Glutamatergic neuron (in vitro differentiated cells): ENCODE measurements around the gene RXFP2. TPM values are rescaled to one million over a fixed set of nuclear protein-coding genes. Genes with fewer than 3 reads are reported as not detected.

Experiments
- DNase-seq: peaks from one replicate; pipeline ENCODE4 v3.0.0; 2022
- H3K27ac Mint-ChIP-seq: one replicate; pipeline ENCODE4 v1.8.0; 2020; ENCODE audit warnings: mild to moderate bottlenecking, mixed read lengths, inconsistent platforms; ENCODE audit not compliant: unreplicated experiment
- H3K27me3 Mint-ChIP-seq: one replicate; pipeline ENCODE4 v1.8.0; 2020; ENCODE audit warnings: mild to moderate bottlenecking, moderate library complexity, mixed read lengths, inconsistent platforms; ENCODE audit not compliant: unreplicated experiment
- H3K36me3 Mint-ChIP-seq: one replicate; pipeline ENCODE4 v1.8.0; 2020; ENCODE audit warnings: mild to moderate bottlenecking, mixed read lengths, inconsistent platforms; ENCODE audit not compliant: unreplicated experiment
- H3K4me1 Mint-ChIP-seq: one replicate; pipeline ENCODE4 v1.8.0; 2020; ENCODE audit warnings: mild to moderate bottlenecking, low read depth, mixed read lengths, inconsistent platforms; ENCODE audit not compliant: unreplicated experiment
- H3K4me3 Mint-ChIP-seq: one replicate; pipeline ENCODE4 v1.8.0; 2020; ENCODE audit warnings: mild to moderate bottlenecking, mixed read lengths, inconsistent platforms; ENCODE audit not compliant: unreplicated experiment
- H3K9me3 Mint-ChIP-seq: one replicate; pipeline ENCODE4 v1.8.0; 2020; ENCODE audit warnings: mild to moderate bottlenecking, moderate library complexity, mixed read lengths, inconsistent platforms; ENCODE audit not compliant: unreplicated experiment
- CTCF ChIP-seq: fragments of 200-600 bp; sonication (generic); IDR thresholded peaks from one replicate; pipeline ENCODE4 v1.5.0; 2021; ENCODE audit not compliant: partially characterized antibody, unreplicated experiment
- total RNA-seq: library from RNA; stranded (reverse); fragmentation: NEBNext Ultra II Directional; extraction: Animal tissue kit (Norgen Biotek cat#: 25700); gene quantifications from one replicate; pipeline ENCODE4 v1.2.1, GENCODE V29; 2021; ENCODE audit not compliant: unreplicated experiment

Gene RXFP2
- total RNA-seq, 1 donor from 2014 or later = not detected

GRCh38 chr13:31764556-31764955 is 25.2 kb downstream of the RXFP2 start:
- Mint-ChIP-seq H3K27me3 (peaks cover 6% of the 10 kb centered on the region), H3K9me3 (no peaks in the 10 kb centered on the region), H3K36me3 (no peaks in the 10 kb centered on the region), H3K4me1 (no peaks in the 10 kb centered on the region), H3K4me3 (no peak overlapping the region), H3K27ac (no peak overlapping the region)
- DNase-seq = no peak
- TF ChIP-seq CTCF = no peak

- Mint-ChIP-seq H3K27me3 (peaks cover 6% of the 10 kb centered on the region), H3K4me1 (no peaks in the 10 kb centered on the region), H3K9me3 (no peaks in the 10 kb centered on the region), H3K4me3 (no peak overlapping the region), H3K27ac (no peak overlapping the region), H3K36me3 (no peaks in the 10 kb centered on the region)
- no peak for TF ChIP-seq CTCF
- DNase-seq = no peak
These were observed 25.9 kb downstream of the RXFP2 start for GRCh38 chr13:31765138-31765785.

- no peak for TF ChIP-seq CTCF
- no peak for DNase-seq
- no peaks in the 10 kb centered on the region for H3K4me1 Mint-ChIP-seq
- H3K27me3 Mint-ChIP-seq = peaks cover 6% of the 10 kb centered on the region
- H3K27ac Mint-ChIP-seq = no peak overlapping the region
- H3K4me3 Mint-ChIP-seq = no peak overlapping the region
- H3K36me3 Mint-ChIP-seq = no peaks in the 10 kb centered on the region
- no peaks in the 10 kb centered on the region for H3K9me3 Mint-ChIP-seq
These were observed 28.0 kb downstream of the RXFP2 start for GRCh38 chr13:31767175-31767900.

- no peak overlapping the region for H3K4me3 Mint-ChIP-seq
These were observed 29.0 kb downstream of the RXFP2 start for GRCh38 chr13:31768351-31768750.

More at GRCh38 chr13:31768351-31768750, 29.0 kb downstream of the RXFP2 start:
- Mint-ChIP-seq H3K9me3 (no peaks in the 10 kb centered on the region), H3K36me3 (no peaks in the 10 kb centered on the region), H3K27ac (no peak overlapping the region), H3K4me1 (no peaks in the 10 kb centered on the region), H3K27me3 (peaks cover 6% of the 10 kb centered on the region)
- no peak for DNase-seq
- no peak for TF ChIP-seq CTCF
